Dermis microvascular lymphatic vessel endothelial cell (primary cell): ENCODE data around the gene NME3. TPM values are rescaled to one million over a fixed set of nuclear protein-coding genes. Genes with fewer than 3 reads are reported as not detected.
"Not testable (repeated sequence)": the region's sequence is repeated elsewhere in the genome, so short reads cannot be mapped to it uniquely, and the experiment has no call there.

Experiments used
- DNase-seq, 2 donors: peaks; one replicate each; pipeline versions ENCODE4 v3.0.0 to v3.0.0-alpha.2; 2010; ENCODE audit warnings: low read depth in 2 of 2
- total RNA-seq: library from RNA; depleted of rRNA; stranded (reverse); fragments of >200 nt; gene quantifications from 2 replicates; pipeline ENCODE4 v1.2.1, GENCODE V29; 2014

The NME3 gene
- total RNA-seq, 1 donor from 2014 or later, result 33.0 TPM

GRCh38 chr16:1751946-1752345, 19.4 kb downstream of the NME3 start:
- no peak for DNase-seq

- no peak for DNase-seq
Measured at GRCh38 chr16:1749152-1750117, 21.9 kb downstream of the NME3 start.

GRCh38 chr16:1747934-1748333, 23.4 kb downstream of the NME3 start:
- no peak for DNase-seq

GRCh38 chr16:1746693-1747195, 24.6 kb downstream of the NME3 start:
- DNase-seq, result no peak

GRCh38 chr16:1745900-1746692, 25.2 kb downstream of the NME3 start:
- no peak for DNase-seq

- no peak for DNase-seq
Measured at GRCh38 chr16:1745181-1745899, 26.0 kb downstream of the NME3 start.

GRCh38 chr16:1744338-1744840, 27.0 kb downstream of the NME3 start:
- DNase-seq, result no peak

- DNase-seq, result no peak
Measured at GRCh38 chr16:1743376-1744337, 27.7 kb downstream of the NME3 start.

- DNase-seq, result no peak
Measured at GRCh38 chr16:1741553-1742165, 29.7 kb downstream of the NME3 start.

- DNase-seq, result no peak
Measured at GRCh38 chr16:1740781-1741490, 30.4 kb downstream of the NME3 start.

GRCh38 chr16:1740234-1740633, 31.1 kb downstream of the NME3 start:
- no peak for DNase-seq

GRCh38 chr16:1734816-1735215, 36.5 kb downstream of the NME3 start:
- no peak for DNase-seq

- no peak for DNase-seq
Measured at GRCh38 chr16:1734123-1734522, 37.2 kb downstream of the NME3 start.

GRCh38 chr16:1732551-1732987, 38.8 kb downstream of the NME3 start:
- DNase-seq, result not testable (repeated sequence)

GRCh38 chr16:1732071-1732470, 39.3 kb downstream of the NME3 start:
- no peak for DNase-seq

GRCh38 chr16:1731603-1732002, 39.7 kb downstream of the NME3 start:
- DNase-seq, result no peak

- no peak for DNase-seq
Measured at GRCh38 chr16:1731073-1731472, 40.3 kb downstream of the NME3 start.

- DNase-seq, result no peak
Measured at GRCh38 chr16:1729445-1729844, 41.9 kb downstream of the NME3 start.

GRCh38 chr16:1729026-1729425, 42.3 kb downstream of the NME3 start:
- DNase-seq, result no peak
